SU-DHL-6 (cell line): ENCODE measurements around the gene KRTAP4-8.
"Not testable (repeated sequence)": the region's sequence is repeated elsewhere in the genome, so short reads cannot be mapped to it uniquely, and the experiment has no call there.

Source experiments
- EZH2phosphoT487 ChIP-seq: fragments of 200-600 bp; sonication (generic), shearing (Covaris generic); conservative IDR thresholded peaks from 2 replicates; pipeline ENCODE4 v1.6.1; 2018; ENCODE audit warnings: mild to moderate bottlenecking, antibody characterized with exemption, low read length, moderate library complexity, mixed read lengths
- TF ChIP-seq, protein P1 (sequence below): fragments of 200-600 bp; sonication (generic); IDR thresholded peaks from one replicate; pipeline ENCODE4 v1.5.1; 2017; ENCODE audit warnings: antibody characterized with exemption, mild to moderate bottlenecking, low read length, moderate library complexity; ENCODE audit not compliant: insufficient read depth, poor library complexity, severe bottlenecking

DNA sequence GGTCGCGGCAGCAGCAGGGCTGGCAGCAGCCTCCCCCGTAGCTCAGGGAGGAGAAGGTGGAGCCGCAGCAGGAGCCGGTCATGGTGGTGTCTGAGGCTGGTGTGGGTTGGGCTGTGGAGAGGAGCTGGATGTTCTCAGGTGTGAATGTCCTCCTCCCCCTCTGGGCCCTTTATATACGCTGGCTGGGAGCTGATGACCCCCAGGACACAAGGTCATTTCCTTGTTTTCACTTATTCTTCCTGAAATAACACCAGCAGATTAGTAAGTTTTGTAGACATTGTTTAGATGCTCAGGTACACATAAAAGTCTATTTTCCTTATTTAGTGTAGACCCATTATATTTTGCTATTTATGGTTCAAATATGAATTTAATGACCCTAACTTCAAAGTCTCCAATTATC is 42.8 kb downstream of the KRTAP4-8 start, which contains the start of gene KRTAP2-2:
- TF ChIP-seq, protein P1, sequence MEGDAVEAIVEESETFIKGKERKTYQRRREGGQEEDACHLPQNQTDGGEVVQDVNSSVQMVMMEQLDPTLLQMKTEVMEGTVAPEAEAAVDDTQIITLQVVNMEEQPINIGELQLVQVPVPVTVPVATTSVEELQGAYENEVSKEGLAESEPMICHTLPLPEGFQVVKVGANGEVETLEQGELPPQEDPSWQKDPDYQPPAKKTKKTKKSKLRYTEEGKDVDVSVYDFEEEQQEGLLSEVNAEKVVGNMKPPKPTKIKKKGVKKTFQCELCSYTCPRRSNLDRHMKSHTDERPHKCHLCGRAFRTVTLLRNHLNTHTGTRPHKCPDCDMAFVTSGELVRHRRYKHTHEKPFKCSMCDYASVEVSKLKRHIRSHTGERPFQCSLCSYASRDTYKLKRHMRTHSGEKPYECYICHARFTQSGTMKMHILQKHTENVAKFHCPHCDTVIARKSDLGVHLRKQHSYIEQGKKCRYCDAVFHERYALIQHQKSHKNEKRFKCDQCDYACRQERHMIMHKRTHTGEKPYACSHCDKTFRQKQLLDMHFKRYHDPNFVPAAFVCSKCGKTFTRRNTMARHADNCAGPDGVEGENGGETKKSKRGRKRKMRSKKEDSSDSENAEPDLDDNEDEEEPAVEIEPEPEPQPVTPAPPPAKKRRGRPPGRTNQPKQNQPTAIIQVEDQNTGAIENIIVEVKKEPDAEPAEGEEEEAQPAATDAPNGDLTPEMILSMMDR = not testable (repeated sequence)
- TF ChIP-seq EZH2phosphoT487 = not testable (repeated sequence)
